ENCODE measurements around the gene MTFP1. TPM values are rescaled to one million over a fixed set of nuclear protein-coding genes. Genes with fewer than 3 reads are reported as not detected.
A peak's percentile ranks its signal among the peaks of the same experiment; 100 is the strongest.

Gene MTFP1
- total and polyA plus RNA-seq, 2 donors (not counting 1 experiment from before 2014, with no cell fraction given) = 11.8 to 18.4 TPM

DNA sequence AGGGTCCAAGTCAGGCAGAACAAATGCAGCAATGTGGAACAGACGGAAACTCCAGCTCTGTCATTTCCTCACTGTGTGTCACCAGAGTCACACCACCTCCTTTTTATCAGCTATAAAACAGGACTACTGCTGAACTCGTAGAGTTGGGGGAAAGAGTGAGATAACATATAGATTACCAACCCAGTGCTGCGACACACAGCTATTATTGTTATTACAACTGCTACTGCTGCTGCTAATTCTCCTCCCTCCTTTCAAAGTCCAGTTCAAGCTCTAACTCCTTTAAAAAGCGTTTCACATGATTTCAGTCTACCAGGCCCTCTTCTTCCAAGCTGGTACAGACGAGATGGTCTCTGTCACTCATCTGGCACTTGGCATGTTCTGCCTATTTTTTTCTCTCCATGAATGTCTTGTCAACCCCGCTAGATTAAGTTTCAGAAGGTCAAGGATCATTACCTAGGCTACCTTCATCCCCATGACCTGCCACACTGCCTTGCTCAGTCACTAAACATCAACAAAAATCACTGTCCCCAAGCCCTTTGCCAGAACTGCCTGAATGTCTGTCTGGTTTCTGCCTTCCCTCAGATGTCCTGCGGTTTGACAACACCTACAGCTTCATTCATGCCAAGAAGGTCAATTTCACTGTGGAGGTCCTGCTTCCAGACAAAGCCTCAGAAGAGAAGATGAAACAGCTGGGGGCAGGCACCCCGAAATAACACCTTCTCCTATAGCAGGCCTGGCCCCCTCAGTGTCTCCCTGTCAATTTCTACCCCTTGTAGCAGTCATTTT lies 3.7 kb upstream of the MTFP1 start:
- Mint-ChIP-seq H3K4me3 (peak overlapping the region; percentile 99), H3K27me3 (no peaks in the 10 kb centered on the region), H3K9me3 (ENCODE audit: insufficient read depth) (no peaks in the 10 kb centered on the region), H3K27ac (peak overlapping the region; percentile 84), H3K4me1 (peaks cover 43% of the 10 kb centered on the region)
- no peak overlapping the region for H3K9ac ChIP-seq (ENCODE audit: low read length)
- intact Hi-C loops (cut with micrococcal nuclease) = loop anchor here (5.0 to 10.0 kb wide), 4 partner anchors 655 to 1537 kb away; partner anchors contain the start of genes PIK3IP1, UQCR10, ZMAT5 and ZNRF3
- H3K4me3 ChIP-seq (ENCODE audit: control extremely low read depth in 1 of 5, extremely low read depth in 1 of 5, insufficient read depth in 1 of 5, low read depth in 2 of 5, low read length in 4 of 5) = no peak overlapping the region
- H2AFZ ChIP-seq (ENCODE audit: insufficient read depth, low read depth, low read length, poor library complexity, severe bottlenecking) = no peak overlapping the region
- POLR2A ChIA-PET = no interaction called here
- ATAC-seq (ENCODE audit: low read depth) = no peak
- H3K27me3 ChIP-seq (replicated peaks in 1 of 4; ENCODE audit: control extremely low read depth in 1 of 4, control insufficient read depth in 3 of 4, insufficient read depth in 4 of 4, low read length in 3 of 4) = no peaks in the 10 kb centered on the region
- CTCF ChIA-PET = interaction anchor here (1.1 to 7.0 kb wide), 6 partner anchors 9 to 159 kb away, joined by 3 to 94 read pairs (median 6); partner anchors contain the start of genes CASTOR1 and RNF215
- H3K36me3 ChIP-seq (replicated peaks in 1 of 2; ENCODE audit: control extremely low read depth in 1 of 2, control insufficient read depth in 1 of 2, extremely low read depth in 1 of 2, insufficient read depth in 2 of 2, low read length in 1 of 2) = peaks cover 0 to 10% of the 10 kb centered on the region in 2 experiments
- 98% methylated on average over 5 of the region's 8 CpGs for WGBS (ENCODE audit: insufficient coverage)
- peaks cover 0 to 5% (median 0%) of the 10 kb centered on the region in 3 donors for H3K9me3 ChIP-seq (ENCODE audit: control extremely low read depth in 1 of 3, control insufficient read depth in 2 of 3, insufficient read depth in 1 of 3, low read length in 2 of 3)
- H3K79me2 ChIP-seq (ENCODE audit: control insufficient read depth, insufficient read depth, low read length) = peaks cover 11% of the 10 kb centered on the region
- no peak for TF ChIP-seq EZH2 (IDR thresholded peaks at IDR 0.05; ENCODE audit: borderline replicate concordance, insufficient read depth, low read depth, low read length, poor library complexity, severe bottlenecking)
- TF ChIP-seq, protein P1, sequence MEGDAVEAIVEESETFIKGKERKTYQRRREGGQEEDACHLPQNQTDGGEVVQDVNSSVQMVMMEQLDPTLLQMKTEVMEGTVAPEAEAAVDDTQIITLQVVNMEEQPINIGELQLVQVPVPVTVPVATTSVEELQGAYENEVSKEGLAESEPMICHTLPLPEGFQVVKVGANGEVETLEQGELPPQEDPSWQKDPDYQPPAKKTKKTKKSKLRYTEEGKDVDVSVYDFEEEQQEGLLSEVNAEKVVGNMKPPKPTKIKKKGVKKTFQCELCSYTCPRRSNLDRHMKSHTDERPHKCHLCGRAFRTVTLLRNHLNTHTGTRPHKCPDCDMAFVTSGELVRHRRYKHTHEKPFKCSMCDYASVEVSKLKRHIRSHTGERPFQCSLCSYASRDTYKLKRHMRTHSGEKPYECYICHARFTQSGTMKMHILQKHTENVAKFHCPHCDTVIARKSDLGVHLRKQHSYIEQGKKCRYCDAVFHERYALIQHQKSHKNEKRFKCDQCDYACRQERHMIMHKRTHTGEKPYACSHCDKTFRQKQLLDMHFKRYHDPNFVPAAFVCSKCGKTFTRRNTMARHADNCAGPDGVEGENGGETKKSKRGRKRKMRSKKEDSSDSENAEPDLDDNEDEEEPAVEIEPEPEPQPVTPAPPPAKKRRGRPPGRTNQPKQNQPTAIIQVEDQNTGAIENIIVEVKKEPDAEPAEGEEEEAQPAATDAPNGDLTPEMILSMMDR (IDR thresholded peaks at IDR 0.05) = no peak
- no peak overlapping the region for H3K4me2 ChIP-seq (replicated peaks; ENCODE audit: low read depth, low read length, poor library complexity, severe bottlenecking)
- H3K4me1 ChIP-seq (ENCODE audit: control insufficient read depth in 2 of 2, insufficient read depth in 2 of 2, low read length in 2 of 2) = peaks cover 22 to 38% of the 10 kb centered on the region in 2 donors
- DNase-seq = no peak
- H3K27ac ChIP-seq (ENCODE audit: low read length in 2 of 2) = no peak overlapping the region
- no peaks in the 10 kb centered on the region for H4K20me1 ChIP-seq (ENCODE audit: control insufficient read depth, insufficient read depth, low read length, poor library complexity, severe bottlenecking)

Data from B cell (primary cell).